Left ventricle myocardium inferior (tissue), 1 donor: ENCODE measurements around the gene DPF3. TPM values are rescaled to one million over a fixed set of nuclear protein-coding genes. Genes with fewer than 3 reads are reported as not detected.
"Not testable (repeated sequence)": the region's sequence is repeated elsewhere in the genome, so short reads cannot be mapped to it uniquely, and the experiment has no call there.

Source experiments
- DNase-seq: peaks from one replicate; pipeline ENCODE4 v3.0.0-alpha.2; 2020
- H3K27ac ChIP-seq: fragments of 200-600 bp; replicated peaks from 2 replicates; pipeline ENCODE4 v1.8.0; 2021
- H3K27me3 ChIP-seq: fragments of 200-600 bp; 2 replicates; pipeline ENCODE4 v1.8.0; 2021; ENCODE audit warnings: low read depth
- H3K36me3 ChIP-seq: fragments of 200-600 bp; 2 replicates; pipeline ENCODE4 v1.8.0; 2021
- H3K4me1 ChIP-seq: fragments of 200-600 bp; 2 replicates; pipeline ENCODE4 v1.8.0; 2021
- H3K4me3 ChIP-seq: fragments of 200-600 bp; 2 replicates; pipeline ENCODE4 v1.8.0; 2021; ENCODE audit warnings: mild to moderate bottlenecking, moderate library complexity
- H3K9me3 ChIP-seq: fragments of 200-600 bp; replicated peaks from 2 replicates; pipeline ENCODE4 v1.8.0; 2021
- CTCF ChIP-seq: fragments of 200-600 bp; IDR thresholded peaks from 2 replicates; pipeline ENCODE4 v1.8.0; 2021; ENCODE audit warnings: antibody characterized with exemption, mild to moderate bottlenecking, borderline replicate concordance
- intact Hi-C: fragments of 100-400 bp; cut with micrococcal nuclease; formaldehyde crosslinking; loops from one replicate; pipeline ENCODE4 v1.11.0; 2022
- total RNA-seq: library from RNA; stranded (reverse); fragmentation: NEBNext Ultra II Directional; extraction: Animal tissue kit (Norgen Biotek cat#: 25700); gene quantifications from one replicate; pipeline ENCODE4 v1.2.1, GENCODE V29; 2021
- donor health status: DM: no; HTN: yes; CAD: no; lungs with severe emphysema.

Gene DPF3
- total RNA-seq, 1 donor from 2014 or later = 37.7 TPM

GRCh38 chr14:72876005-72876709, 17.7 kb downstream of the DPF3 start:
- no peak overlapping the region for H3K4me3 ChIP-seq
- no peak for TF ChIP-seq CTCF
- intact Hi-C loops = no loop called here
- H3K27me3 ChIP-seq = no peaks in the 10 kb centered on the region
- peaks cover 70% of the 10 kb centered on the region for H3K4me1 ChIP-seq
- peaks cover 6% of the 10 kb centered on the region for H3K9me3 ChIP-seq
- no peak for DNase-seq
- H3K27ac ChIP-seq = no peak overlapping the region
- no peaks in the 10 kb centered on the region for H3K36me3 ChIP-seq

GRCh38 chr14:72870878-72871277, 23.0 kb downstream of the DPF3 start:
- H3K9me3 ChIP-seq, intact Hi-C loops, DNase-seq, H3K4me3 ChIP-seq, H3K27me3 ChIP-seq, H3K36me3 ChIP-seq: not testable (repeated sequence)
- peaks cover 52% of the 10 kb centered on the region for H3K4me1 ChIP-seq
- peak overlapping the region; percentile 88 for H3K27ac ChIP-seq

- Histone ChIP-seq H3K27ac (peak overlapping the region; percentile 88), H3K4me1 (peaks cover 55% of the 10 kb centered on the region), H3K9me3 (peaks cover 6% of the 10 kb centered on the region), H3K4me3 (no peak overlapping the region), H3K27me3 (no peaks in the 10 kb centered on the region), H3K36me3 (no peaks in the 10 kb centered on the region)
- intact Hi-C loops = no loop called here
- no peak for TF ChIP-seq CTCF
- DNase-seq = no peak
Measured at GRCh38 chr14:72869407-72870329, 24.2 kb downstream of the DPF3 start.

GRCh38 chr14:72868500-72868899, 25.4 kb downstream of the DPF3 start:
- H3K4me3 ChIP-seq = no peak overlapping the region
- no peaks in the 10 kb centered on the region for H3K27me3 ChIP-seq
- TF ChIP-seq CTCF = no peak
- peaks cover 65% of the 10 kb centered on the region for H3K4me1 ChIP-seq
- intact Hi-C loops = no loop called here
- no peaks in the 10 kb centered on the region for H3K36me3 ChIP-seq
- no peak for DNase-seq
- H3K9me3 ChIP-seq = peaks cover 6% of the 10 kb centered on the region
- peak overlapping the region; percentile 88 for H3K27ac ChIP-seq

- H3K27me3 ChIP-seq = no peaks in the 10 kb centered on the region
- no peaks in the 10 kb centered on the region for H3K36me3 ChIP-seq
- intact Hi-C loops = no loop called here
- H3K4me1 ChIP-seq = peaks cover 61% of the 10 kb centered on the region
- no peak for TF ChIP-seq CTCF
- no peak overlapping the region for H3K4me3 ChIP-seq
- DNase-seq = peak; percentile 29
- peak overlapping the region; percentile 65 for H3K27ac ChIP-seq
- no peaks in the 10 kb centered on the region for H3K9me3 ChIP-seq
Measured at GRCh38 chr14:72864712-72865365, 29.1 kb downstream of the DPF3 start.
